ELF-1 (cell line): ENCODE measurements around the gene IL10.
"Not testable (repeated sequence)": the region's sequence is repeated elsewhere in the genome, so short reads cannot be mapped to it uniquely, and the experiment has no call there.

Experiments used
- DNase-seq: peaks from one replicate; pipeline ENCODE4 v3.0.0-alpha.2; 2016; ENCODE audit warnings: low read depth, low spot score

IL10 gene

DNA sequence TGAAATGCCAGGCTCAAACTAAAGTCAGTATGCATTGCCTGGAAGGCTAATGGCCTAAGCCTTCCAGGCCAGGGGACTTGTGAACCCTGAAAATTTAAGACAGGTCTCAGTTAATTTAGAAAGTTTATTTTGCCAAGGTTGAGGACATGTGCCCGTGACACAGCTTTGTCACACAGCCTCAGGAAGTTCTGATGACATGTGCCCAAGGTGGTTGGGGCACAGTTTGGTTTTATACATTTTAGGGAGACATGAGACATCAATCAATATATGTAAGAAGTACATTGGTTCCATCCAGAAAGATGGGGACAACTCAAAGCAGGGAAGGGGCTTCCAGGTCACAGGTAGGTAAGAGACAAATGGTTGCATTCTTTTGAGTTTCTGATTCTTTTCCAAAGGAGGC, 6.5 kb downstream of the IL10 start:
- not testable (repeated sequence) for DNase-seq

DNA sequence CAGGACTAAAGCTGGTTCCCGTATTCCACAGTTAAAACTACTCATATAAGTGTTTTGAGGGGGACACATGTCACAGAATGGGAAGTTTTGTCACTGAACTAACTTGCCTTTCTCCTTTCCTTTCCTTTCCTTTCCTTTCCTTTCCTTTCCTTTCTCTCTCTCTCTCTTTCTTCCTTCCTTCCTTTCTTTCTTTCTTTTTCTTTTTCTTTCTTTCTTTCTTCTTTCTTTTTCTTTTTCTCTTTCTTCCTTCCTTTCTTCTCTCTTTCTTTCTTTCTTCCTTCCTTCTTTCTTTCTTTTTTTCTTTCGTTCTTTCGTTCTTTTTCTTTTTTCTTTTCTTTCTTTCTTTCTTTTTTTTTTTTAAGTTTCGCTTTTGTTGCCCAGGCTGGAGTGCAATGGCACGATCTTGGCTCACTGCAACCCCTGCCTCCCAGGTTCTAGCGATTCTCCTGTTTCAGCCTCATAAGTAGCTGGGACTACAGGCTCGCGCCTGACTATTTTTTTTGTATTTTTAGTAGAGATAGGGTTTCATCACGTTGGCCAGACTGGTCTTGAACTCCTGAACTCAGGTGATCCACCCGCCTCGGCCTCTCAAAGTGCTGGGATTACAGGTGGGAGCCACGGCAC, 9.4 kb downstream of the IL10 start:
- not testable (repeated sequence) for DNase-seq

DNA sequence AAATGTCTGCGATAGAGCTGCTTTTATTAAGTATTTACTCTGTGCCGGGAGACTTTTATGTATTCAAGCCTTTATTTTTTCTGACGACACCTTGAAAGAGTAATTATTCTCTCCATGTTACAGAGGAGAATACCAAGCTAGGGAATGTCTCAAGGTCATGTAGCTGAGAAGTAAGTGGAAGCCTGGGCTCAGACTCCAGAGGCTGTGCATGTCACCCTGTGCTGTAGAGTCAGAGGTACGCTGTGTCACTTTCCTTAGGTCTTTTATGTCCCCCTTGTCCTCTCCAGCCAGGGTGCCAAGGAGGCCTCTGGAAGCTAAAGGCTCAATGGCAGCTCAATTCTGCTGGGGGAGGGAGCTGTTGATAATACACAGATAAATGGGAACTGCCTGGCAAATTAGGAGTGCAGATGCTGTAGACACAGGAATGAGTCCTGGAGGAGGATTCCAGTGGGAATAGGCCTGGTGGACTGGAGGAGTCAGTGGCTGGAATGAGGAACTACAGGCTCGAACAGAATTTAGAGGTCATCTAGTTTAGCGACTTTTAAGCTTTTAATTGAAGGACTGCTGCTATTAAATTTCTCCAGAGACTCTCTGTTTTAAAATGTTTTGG, 11.0 kb downstream of the IL10 start:
- peak; percentile 60 for DNase-seq

DNA sequence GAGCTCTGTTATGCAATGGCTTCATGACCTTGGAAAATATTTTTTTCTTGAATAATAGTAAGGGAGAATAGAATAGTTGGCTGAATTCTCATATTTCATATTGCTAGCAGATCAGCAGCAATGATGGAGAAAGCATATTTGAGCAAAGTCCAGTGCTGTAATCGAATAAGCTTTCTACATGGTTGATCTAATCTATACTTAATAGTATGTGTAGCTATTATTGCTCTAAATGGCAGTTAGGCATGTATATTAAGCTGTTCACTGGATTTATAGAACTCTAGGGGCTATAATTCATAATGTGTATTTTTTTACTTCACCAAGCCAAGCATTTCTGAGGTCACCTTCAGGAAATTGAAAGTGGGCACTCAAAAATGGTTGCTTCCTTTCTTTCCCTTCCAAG, 11.7 kb downstream of the IL10 start:
- DNase-seq: no peak

DNA sequence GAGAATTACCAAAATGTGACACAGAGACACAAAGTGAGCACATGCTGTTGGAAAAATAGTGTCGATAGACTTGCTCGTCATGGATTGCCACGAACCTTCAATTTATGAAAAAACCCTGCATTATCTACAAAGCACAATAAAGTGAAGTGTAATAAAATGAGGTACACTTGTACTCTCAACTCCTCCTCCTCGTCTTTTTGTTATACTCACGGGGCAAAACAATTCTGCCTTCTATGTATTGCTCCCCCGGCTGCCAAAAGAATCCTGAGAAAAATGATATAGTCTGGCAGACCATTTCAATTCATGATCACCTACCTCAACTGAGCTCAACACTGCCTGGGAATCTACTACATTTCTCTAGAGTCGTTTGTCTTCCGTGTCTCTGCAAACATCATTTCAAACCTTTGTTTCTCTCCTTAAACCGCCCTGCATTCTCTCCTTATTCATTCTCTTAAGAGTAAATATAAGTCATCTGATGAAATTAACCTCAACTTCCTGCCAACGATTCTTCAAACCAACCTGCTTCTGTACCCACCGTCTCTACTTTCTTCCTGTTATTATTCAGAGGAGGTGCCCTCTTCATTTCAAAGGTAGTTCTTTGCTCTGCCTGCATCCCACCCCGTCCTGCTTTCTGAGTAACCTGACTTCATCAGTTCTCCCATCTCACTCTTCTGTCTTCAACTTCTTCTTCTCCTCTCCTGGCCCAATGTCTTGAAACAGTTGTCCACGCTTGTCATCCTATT, 14.6 kb downstream of the IL10 start:
- no peak for DNase-seq

DNA sequence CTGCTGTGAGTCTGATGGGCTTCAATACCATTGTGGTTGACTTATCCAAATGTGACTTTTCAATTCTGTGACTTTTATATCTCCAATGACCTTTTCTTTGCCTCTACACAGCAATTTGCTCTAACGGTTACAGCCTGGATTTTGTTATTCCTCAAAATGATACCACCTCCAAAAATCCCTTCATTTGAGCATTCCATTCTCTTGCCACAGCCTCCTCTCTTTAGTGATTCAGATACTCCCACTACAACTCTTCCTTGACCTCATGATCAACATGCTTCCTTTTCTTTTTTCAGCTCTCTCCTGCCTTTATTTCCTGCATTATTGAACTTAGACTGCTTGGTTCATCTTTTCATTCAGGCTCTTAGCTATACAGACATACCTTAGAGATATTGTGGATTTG, 18.3 kb downstream of the IL10 start:
- no peak for DNase-seq

DNA sequence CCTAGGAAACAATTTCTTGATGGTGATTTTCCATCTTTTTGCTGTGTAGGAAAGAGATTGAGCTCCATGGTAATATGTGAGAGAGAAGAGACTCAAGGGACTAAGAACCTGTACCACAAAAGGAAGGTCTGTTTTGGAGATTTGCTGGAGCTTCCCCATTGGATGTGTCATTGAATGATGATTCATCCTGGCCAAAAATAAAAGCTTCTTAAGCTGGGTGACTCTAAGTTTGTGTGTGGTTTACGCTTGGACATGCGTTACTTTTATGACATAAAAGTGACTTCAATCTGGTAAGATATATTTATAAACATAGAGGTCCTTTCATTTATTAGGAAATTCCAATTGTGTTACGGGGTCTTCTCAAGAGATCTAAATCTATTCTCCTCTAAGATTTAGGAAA, 19.2 kb downstream of the IL10 start:
- DNase-seq: no peak

DNA sequence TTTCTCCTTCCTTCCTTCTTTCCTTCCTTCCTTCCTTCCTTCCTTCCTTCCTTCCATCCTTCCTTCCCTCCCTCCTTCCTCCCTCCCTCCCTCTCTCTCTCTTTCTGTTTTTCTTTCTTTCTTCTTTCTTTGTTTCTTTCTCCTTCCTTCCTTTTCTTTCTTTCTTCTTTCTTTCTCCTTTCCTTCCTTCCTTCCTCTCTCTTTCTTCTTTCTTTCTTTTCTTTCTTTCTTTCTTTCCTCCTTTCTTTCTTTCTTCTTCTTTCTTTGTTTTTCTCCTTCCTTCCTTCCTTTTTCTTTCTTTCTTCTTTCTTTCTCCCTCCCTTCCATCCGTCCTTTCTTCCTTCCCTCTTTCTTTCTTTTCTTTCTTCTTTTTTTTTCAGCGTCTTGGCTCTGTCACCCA, 19.8 kb downstream of the IL10 start:
- DNase-seq: no peak

DNA sequence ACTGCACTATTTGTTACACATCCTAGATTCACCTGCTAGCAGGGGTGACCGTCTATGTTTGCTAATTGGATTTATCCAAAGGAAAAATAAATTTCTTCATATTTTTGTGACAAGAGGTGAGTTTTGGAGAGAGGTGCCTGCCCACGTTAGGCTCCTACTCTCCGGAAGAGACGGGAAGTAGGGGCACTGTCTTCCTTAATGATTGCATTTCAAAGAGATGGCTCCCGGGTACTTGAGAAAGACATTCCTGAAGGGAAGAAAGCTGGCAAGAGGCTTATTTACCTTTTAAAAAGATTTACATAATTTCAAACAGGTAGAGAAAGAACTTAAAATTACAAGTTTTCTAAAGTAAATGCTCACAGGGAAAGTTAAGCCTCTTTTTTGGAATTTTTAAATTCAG, 20.4 kb downstream of the IL10 start:
- DNase-seq: no peak

DNA sequence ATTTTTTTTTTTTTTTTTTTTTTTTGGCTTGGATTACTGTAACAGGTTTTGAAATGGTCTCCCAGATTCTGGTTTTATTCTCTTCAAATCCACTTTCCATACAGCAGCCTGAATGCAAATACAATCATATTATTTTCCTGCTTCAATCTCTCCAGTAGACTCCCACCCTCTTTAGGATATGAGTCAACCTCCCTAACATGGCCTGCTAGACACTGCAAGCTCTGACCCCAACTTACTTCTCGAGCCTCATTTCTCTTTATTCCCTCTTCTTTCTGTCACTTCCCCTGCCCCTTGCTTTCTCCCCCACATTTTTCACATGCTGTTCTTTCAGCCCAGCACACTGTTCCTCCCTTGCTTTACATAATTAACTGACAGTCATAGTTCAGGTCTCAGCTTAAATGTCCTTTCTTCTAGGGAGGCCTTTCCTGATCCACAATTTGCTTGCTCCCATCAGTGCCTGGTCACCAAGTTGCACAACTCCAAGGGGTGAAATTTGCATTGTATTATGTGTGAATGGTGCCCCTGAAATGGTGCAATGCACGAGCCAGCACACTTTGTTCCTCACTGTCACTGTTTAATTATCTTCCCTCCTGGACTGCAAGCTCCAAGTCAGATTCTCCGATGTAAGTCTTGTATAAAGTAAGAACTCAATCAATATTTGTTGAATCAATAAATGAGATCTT, 23.8 kb downstream of the IL10 start:
- no peak for DNase-seq

DNA sequence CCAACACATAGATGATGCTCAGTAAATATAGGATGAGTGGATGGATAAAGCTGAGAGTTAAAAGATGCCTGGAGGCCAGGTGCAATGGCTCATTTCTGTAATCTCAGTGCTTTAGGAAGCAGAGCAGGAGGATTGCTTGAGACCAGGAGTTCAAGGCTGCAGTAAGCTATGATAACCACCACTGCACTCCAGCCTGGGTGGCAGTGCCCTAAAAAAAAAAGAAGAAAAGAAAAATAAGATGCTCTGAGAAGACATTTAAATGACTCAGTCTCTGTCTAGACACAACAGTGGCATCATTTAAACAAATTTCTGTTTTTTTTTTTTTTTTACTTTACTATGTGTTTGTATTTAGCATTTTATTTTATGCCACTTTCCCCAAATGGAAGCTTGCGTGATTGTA, 27.0 kb downstream of the IL10 start:
- no peak for DNase-seq

DNA sequence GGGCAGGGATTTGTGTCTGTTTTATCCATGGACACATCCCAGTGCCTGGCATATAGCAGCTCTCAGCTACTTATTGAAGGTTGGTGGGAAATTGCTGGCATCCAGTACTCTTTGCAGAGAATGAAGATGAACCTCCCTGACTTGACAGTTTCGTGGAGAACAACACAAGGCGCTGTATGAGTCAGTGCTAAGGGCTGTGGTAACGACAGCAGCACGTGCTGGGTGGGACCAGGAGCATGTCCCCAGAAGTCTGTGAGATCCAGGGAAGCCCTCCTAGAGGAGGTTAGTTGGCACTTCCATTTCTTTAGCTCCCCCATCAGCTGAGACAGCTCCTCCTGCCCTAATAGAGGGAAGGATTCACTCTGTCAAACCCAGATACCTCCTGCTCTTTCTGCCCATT, 27.6 kb downstream of the IL10 start:
- DNase-seq: no peak

DNA sequence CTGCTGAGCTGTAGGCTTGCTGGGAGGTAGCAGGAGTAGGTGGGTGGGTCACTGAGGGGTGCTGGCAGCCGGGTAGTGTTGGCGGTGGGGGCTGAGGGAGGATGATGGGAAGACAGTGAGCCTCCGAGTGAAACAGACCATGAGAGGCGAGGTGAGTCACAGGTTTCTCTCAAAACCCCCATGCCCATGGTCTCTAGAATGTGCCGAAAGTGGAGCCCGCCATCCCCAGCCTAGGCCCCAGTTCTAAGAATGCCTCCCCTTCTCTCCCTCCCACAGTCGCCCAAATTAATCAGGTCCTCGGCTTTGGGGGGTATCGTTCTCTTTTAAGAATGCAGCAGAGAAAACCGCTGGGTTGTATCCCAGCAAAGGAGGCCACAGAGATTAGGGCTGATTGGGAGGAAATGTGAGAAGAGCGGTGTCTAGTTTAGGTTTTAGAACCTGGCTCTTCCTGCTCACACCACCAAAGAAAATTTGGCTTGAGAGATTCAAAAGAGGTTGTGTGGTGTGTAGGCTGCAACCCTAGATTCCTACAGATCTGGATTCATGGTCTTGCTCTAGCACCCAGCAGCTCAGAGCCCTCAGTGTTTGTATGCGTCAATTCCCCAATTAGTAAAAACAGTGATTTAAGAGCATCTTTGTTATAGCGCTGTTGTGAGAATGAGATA, 29.4 kb downstream of the IL10 start:
- no peak for DNase-seq

DNA sequence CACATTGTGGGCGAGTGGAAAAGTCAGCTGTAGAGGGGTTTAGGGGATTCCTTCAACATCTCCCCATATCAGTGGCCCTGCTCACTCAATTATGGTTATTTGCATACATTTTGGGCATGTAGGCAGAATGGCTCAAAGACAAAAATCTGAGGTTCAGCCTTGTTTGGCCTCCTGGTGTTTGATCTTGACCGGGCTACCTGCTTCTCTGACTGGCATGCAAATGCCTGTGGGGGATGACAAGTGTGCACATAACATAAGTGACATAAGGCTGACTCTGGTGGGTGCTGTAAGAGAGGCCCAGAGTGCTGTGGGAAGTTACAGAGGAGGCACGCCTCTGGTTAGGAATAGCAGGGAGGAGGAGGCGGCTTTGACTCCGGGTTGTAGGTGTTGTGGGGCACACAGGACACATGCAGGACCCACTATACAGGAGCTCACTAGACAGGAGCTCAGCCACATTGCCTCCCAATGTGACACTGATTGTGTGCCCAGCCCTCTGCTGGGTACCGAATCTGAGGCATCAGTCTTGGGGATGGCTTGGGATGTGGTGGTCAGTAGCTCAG, 31.1 kb downstream of the IL10 start:
- DNase-seq: no peak

DNA sequence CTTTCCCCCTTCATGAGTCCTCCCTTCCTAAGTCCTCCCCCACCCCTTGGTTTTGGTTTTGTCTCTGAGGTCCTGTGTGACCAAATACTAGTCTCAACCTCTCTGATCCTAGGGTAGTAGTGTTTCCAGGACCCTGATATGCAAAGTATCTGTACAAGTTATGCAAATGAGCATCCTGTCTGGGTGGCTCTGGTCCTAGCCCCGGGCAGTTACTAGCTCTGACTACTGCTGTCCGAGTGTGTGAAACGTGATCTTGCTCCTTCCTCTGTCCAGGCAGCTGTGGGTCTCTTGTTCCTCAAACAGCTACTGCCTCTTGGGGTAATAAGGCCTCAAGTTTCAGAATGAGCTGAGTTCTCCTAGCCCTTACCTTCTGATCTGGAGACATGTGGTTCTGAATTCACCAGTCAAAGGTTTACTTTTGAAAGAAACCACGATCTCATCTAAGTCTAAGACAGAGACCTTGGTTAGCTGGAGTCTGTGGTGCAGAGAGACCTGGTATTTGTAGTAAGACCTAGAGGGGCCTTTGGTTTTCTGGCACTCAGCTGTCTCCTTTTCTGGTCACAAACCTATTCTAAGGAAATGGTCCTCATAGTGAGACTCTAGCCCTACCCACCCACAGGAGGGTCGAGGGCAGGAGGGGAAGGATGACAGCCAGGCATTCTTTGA, 32.8 kb downstream of the IL10 start:
- peak; percentile 83 for DNase-seq

DNA sequence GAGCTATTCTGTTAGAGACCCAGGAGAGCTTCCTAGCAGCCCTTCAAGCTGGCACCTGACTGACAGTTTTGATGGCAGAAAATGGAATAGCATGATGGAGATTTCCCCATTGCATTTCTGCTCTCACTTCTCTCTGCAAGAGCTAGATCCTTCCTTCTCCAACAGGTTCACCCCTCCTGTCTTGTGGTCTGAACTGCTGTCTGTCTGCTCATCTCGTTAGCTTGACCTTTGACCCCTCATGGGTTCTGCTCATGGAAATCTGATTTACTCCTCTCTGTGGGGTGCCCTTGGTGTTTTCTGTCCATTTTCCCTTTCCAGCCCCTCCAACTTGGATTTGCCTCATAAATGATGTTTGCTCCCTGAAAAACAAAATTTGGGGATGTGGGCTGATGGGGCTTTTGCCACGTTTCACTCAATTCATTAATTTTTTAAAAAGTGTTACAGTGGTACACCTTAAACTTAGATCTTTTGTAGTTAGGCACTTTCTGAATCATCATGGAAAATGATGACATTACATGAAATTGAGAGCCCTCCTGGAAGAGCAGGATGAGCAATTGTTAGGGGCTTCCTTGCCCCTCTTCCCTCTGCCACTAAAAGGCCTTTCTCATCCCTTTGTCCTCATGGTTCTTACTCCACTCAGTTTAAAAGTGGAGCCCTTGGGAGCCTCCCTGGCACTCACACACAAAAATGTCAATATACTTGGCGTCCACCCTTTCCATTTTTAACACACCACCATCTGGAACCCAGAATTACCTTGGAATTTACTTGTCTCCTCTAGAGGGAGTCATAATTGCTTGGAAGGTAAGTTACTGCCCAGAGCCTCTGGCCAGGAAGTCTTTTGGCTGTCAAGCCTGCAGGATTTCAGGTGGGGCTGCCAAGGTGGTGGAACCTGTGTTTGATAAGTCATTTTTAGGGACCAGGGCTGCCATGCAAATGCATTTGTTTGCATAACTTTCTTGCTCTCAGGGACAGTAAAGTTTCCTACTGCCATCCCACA, 33.6 kb downstream of the IL10 start:
- peak; percentile 66 for DNase-seq

DNA sequence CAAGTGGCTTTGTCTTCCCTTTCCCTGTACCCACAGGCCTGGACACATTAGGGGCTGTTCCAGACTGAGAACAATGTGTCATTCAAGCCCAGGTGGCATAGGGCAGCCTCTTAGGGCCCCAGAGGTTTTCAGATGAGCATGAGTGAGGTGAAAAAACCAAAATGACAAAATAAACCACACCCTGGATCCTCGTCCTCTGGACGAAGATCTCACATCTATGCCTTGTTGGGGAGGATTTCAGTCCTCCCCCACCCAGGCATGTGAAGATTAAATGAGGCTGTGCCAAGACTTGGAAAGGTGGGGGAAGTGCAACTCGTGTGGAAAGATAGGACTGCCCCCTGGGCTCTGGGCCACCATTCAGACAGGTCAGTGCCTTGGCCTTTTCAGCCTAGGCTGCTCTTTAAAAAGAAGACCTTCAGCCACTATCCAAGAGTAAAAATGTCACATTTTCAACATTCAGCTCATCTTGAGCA, 34.5 kb downstream of the IL10 start:
- DNase-seq: no peak

DNA sequence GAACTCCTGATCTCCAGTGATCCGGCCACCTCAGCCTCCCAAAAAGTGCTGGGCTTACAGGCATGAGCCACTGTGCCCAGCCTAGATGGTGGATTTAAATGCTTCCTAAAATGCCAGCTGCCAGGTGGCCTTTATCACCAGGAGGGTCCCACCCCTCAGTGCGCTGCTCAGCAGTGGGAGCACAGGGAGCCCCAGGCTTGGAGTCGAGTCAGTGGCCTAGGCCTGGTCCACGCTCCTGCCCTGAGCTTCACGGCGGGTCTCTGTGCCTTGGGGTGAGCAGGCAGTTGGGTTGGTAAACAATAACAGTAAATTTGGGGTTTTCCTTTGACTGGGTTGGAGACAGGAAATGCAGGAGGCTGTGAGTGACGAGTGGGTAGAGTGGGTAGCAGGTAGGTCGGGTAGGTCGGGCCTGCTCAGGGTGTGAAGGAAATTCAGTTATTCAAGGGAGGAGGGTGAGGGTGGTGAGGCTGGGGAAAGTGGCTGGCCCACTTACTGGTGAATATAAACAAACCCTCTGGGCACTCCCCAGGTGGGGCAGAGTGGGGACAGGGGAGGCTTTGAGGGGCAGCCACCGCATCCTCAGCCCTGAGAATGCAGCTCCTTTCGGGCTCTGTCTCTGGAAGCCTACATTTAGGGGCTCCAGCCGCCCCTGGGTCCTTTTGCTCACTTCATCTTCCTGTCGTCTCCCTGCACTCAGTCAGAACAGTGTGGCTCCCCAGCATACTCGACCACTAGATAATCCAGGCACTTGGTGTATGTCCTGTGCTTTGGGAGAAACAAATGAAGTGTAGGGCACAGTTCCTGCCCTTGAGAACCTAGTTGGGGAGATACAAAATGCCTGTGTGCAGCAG, 35.2 kb downstream of the IL10 start:
- no peak for DNase-seq

DNA sequence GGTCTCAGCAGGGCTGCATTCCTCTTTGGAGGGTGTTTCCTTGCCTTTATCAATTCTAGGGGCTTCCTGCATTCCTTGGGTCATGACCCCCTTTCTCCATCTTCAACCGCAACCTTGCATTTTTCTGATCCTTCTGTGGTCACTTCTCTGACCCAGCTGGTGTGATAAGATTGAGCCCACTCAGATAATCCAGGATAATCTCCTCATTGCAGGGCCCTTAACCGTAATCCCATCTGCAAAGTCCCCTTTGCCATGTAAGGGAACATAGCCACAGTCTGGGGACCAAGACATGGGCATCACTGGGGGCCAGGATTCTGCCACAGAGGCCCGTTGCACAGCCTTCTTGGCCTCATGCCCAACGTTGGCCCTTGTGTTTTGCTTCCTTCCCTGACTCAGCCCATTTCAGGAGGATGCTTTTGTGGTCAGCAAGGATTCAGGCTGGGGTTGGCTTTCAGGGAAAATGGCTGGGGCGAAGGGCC, 36.7 kb downstream of the IL10 start:
- DNase-seq: no peak
